ENCODE measurements around the gene ZFYVE26.
A peak's percentile ranks its signal among the peaks of the same experiment; 100 is the strongest.

Gene ZFYVE26

GRCh38 chr14:67816326-67817002, at the start of gene ZFYVE26:
TSS of gene ZFYVE26 (minus strand) at chr14:67816590. CDS start at chr14:67815963, 627 bp downstream.
- ATAC-seq (replicated peaks) (peak; percentile 88 to 91), DNase-seq (peak; percentile 90)
- H3K4me1 Mint-ChIP-seq, result peaks cover 27 to 44% of the 10 kb centered on the region in 2 donors
- H3K36me3 Mint-ChIP-seq, result peaks cover 8 to 11% of the 10 kb centered on the region in 2 donors
- H3K4me3 Mint-ChIP-seq, result peak within 1 kb of the TSS; percentile 84 to 95
- H3K27ac Mint-ChIP-seq, result peak within 1 kb of the TSS; percentile 98
- no peaks in the 10 kb centered on the region for H3K27me3 Mint-ChIP-seq
- no peaks in the 10 kb centered on the region for H3K9me3 Mint-ChIP-seq

- H3K27me3 Mint-ChIP-seq, result no peaks in the 10 kb centered on the region
- peaks cover 4 to 13% of the 10 kb centered on the region in 2 donors for H3K4me1 Mint-ChIP-seq
- no peaks in the 10 kb centered on the region for H3K9me3 Mint-ChIP-seq
- no peak overlapping the region for H3K4me3 Mint-ChIP-seq
- DNase-seq (no peak), ATAC-seq (replicated peaks) (no peak)
- no peak overlapping the region for H3K27ac Mint-ChIP-seq
- peaks cover 22 to 25% of the 10 kb centered on the region in 2 donors for H3K36me3 Mint-ChIP-seq
Measured at GRCh38 chr14:67863223-67863622, 46.8 kb upstream of the ZFYVE26 start.

DNA sequence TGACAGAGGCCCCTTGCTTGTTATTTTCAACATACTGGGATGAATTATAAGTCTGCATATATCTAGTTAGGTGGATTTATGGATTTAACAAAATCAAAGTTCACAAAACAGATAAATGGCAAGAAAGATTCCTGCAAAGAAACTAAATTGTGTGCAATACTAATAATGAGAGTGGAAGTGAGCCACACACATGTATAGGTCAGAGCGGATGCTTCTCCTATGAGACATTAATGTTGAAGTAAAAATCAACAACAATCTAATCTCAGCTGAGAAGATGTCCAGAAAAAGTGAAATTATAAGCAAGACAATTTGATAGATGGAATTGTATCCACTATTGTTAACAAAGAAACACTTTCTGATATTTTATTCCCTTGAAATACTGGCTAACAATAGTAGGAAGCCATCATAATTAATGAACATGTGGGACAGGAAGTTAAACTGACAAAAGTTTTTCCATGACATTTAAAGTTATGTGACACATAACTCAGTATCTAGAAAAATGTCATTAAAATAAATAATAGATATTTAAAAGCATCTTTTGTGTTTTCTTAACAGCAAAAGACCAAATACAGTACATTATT, 42.9 kb upstream of the ZFYVE26 start:
- H3K4me3 Mint-ChIP-seq, result no peak overlapping the region
- DNase-seq, result no peak
- no peaks in the 10 kb centered on the region for H3K9me3 Mint-ChIP-seq
- no peaks in the 10 kb centered on the region for H3K27me3 Mint-ChIP-seq
- H3K27ac Mint-ChIP-seq, result no peak overlapping the region
- ATAC-seq (replicated peaks), result peak in 1 of 2 donors; percentile 51
- peaks cover 7 to 8% of the 10 kb centered on the region in 2 donors for H3K36me3 Mint-ChIP-seq
- peaks cover 4 to 15% of the 10 kb centered on the region in 2 donors for H3K4me1 Mint-ChIP-seq

DNA sequence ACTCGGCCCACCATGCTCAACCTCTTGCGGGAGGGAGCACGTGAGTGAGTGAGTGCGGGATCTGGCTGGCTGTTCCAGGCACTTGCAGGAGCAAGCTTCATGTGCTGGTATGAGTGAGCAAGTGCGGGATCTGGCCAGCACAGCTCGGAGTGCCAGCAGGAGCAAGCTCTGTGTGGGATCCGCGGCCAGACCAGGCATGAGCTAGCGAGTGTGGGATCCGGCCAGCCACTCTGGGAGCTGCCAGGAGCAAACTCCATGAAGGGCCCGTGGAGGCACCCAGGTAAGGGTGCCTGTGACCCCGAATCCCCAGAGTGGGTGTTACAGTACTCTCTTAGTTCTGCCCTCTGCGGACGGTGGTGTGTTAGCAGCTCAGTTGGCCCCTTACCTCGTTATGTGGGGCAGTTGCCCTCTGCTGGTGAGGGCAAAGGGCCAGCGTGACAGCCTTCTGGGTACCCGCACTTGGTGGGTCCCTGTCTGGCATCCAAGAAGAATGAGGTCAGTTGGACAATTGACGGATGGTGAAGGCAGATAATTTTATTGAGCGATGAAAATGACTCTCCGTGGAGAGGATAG, 41.5 kb upstream of the ZFYVE26 start:
- Mint-ChIP-seq H3K36me3 (peaks cover 7 to 8% of the 10 kb centered on the region in 2 donors), H3K4me3 (no peak overlapping the region), H3K27me3 (no peaks in the 10 kb centered on the region), H3K4me1 (peaks cover 15 to 28% of the 10 kb centered on the region in 2 donors), H3K27ac (no peak overlapping the region), H3K9me3 (no peaks in the 10 kb centered on the region)
- ATAC-seq (replicated peaks), result no peak
- DNase-seq, result no peak

DNA sequence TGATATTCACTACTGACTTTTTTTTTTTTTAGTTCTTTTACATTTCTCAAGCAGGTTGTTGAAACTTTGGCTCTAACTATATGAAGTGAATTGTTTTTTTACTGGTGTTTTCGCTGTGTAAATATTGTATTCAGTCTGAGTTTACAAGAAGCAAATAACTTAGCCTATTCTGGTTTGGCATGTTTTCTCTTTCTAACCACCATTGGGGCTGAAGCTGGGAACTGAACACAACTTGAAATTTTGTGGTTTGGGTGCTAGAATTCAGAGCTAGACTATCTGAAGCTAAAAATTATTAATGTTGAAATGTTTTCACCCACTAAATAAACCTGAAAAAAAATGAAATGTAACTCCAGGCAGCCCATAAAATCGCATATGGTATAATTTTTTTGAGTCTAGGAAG, 40.4 kb upstream of the ZFYVE26 start:
- Mint-ChIP-seq H3K36me3 (peaks cover 7 to 8% of the 10 kb centered on the region in 2 donors), H3K4me3 (no peak overlapping the region), H3K9me3 (no peaks in the 10 kb centered on the region), H3K4me1 (peaks cover 21 to 39% of the 10 kb centered on the region in 2 donors), H3K27ac (no peak overlapping the region), H3K27me3 (no peaks in the 10 kb centered on the region)
- no peak for ATAC-seq (replicated peaks)
- no peak for DNase-seq

DNA sequence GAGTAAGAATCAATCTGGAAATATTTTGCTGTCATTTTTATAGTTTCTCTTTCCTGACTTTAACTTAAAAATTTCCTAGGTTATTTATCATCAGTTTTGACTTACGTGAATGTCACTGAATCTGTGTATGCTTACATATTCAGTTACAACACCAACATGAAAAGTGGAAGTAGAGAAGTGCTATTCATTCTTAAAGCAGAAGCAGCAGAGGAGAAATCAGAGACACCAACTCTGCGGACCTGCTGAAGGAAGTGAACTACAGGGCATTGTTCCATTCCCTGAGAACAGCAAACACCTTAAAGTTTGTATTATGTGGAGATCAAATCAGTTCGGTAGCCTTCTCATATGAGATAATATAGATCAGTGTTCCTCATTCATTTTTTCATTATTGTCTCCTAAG, 37.3 kb upstream of the ZFYVE26 start:
- H3K27me3 Mint-ChIP-seq, result no peaks in the 10 kb centered on the region
- ATAC-seq (replicated peaks), result peak; percentile 79 to 81
- peaks cover 28 to 52% of the 10 kb centered on the region in 2 donors for H3K4me1 Mint-ChIP-seq
- no peak for DNase-seq
- H3K9me3 Mint-ChIP-seq, result peaks cover 0 to 4% of the 10 kb centered on the region in 2 donors
- peak overlapping the region; percentile 56 for H3K27ac Mint-ChIP-seq
- peaks cover 6 to 24% of the 10 kb centered on the region in 2 donors for H3K36me3 Mint-ChIP-seq
- H3K4me3 Mint-ChIP-seq, result peak overlapping the region; percentile 53 to 68

- H3K4me1 Mint-ChIP-seq, result peaks cover 28 to 45% of the 10 kb centered on the region in 2 donors
- peak overlapping the region; percentile 59 for H3K27ac Mint-ChIP-seq
- peaks cover 7 to 25% of the 10 kb centered on the region in 2 donors for H3K36me3 Mint-ChIP-seq
- H3K9me3 Mint-ChIP-seq, result peaks cover 0 to 8% of the 10 kb centered on the region in 2 donors
- H3K4me3 Mint-ChIP-seq, result peak overlapping the region; percentile 53 to 68
- ATAC-seq (replicated peaks) (peak; percentile 90 to 94), DNase-seq (no peak)
- no peaks in the 10 kb centered on the region for H3K27me3 Mint-ChIP-seq
Measured at GRCh38 chr14:67852926-67853604, 36.7 kb upstream of the ZFYVE26 start.

GRCh38 chr14:67851785-67852410, 35.5 kb upstream of the ZFYVE26 start:
- Mint-ChIP-seq H3K9me3 (peaks cover 0 to 14% of the 10 kb centered on the region in 2 donors), H3K27ac (peak overlapping the region; percentile 25)

GRCh38 chr14:67850066-67850830, 33.9 kb upstream of the ZFYVE26 start:
- Mint-ChIP-seq H3K27me3 (no peaks in the 10 kb centered on the region), H3K27ac (no peak overlapping the region), H3K36me3 (peaks cover 22 to 46% of the 10 kb centered on the region in 2 donors), H3K4me3 (no peak overlapping the region), H3K4me1 (peaks cover 28 to 45% of the 10 kb centered on the region in 2 donors), H3K9me3 (peaks cover 0 to 17% of the 10 kb centered on the region in 2 donors)
- DNase-seq (no peak), ATAC-seq (replicated peaks) (no peak)

More at GRCh38 chr14:67851785-67852410, 35.5 kb upstream of the ZFYVE26 start:
- Mint-ChIP-seq H3K36me3 (peaks cover 15 to 35% of the 10 kb centered on the region in 2 donors), H3K4me3 (no peak overlapping the region), H3K27me3 (no peaks in the 10 kb centered on the region), H3K4me1 (peaks cover 28 to 45% of the 10 kb centered on the region in 2 donors)
- ATAC-seq (replicated peaks) (no peak), DNase-seq (no peak)

- Mint-ChIP-seq H3K4me3 (no peak overlapping the region), H3K36me3 (peaks cover 33 to 72% of the 10 kb centered on the region in 2 donors), H3K27me3 (no peaks in the 10 kb centered on the region), H3K27ac (no peak overlapping the region), H3K4me1 (peaks cover 7 to 36% of the 10 kb centered on the region in 2 donors), H3K9me3 (peaks cover 0 to 17% of the 10 kb centered on the region in 2 donors)
- DNase-seq (no peak), ATAC-seq (replicated peaks) (no peak)
Measured at GRCh38 chr14:67846029-67846610, 29.7 kb upstream of the ZFYVE26 start.

DNA sequence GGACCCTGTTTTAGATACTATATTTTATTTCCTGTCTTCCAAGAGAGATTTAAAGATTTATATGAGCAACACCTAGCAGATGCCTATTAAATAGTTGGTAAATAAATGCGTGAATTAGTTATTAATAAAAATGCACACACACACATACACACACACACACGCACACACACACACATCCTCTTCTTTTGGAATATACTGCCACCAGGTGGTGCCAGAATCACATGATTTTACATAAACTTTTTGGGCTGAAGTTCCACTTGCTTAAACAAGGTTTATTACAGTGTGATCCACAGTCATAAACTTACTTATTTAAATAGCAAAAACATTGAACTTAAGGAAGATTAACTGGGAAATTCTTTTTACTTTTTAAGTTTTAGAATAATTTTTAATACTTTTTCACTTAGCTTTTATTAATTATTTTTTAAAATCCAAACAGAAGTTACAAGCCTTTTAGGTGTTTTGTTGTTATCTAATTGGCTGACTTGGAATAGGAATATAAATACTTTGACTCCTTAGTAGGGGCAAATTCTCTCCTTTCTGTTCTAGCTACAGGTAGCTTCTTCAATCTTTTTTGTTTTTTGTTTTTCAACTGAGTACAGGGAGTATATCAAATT, 20.7 kb upstream of the ZFYVE26 start:
- DNase-seq (peak; percentile 47), ATAC-seq (replicated peaks) (peak; percentile 52 to 63)
- H3K36me3 Mint-ChIP-seq, result peaks cover 8 to 18% of the 10 kb centered on the region in 2 donors
- H3K4me3 Mint-ChIP-seq, result no peak overlapping the region
- no peaks in the 10 kb centered on the region for H3K27me3 Mint-ChIP-seq
- H3K27ac Mint-ChIP-seq, result no peak overlapping the region
- H3K9me3 Mint-ChIP-seq, result no peaks in the 10 kb centered on the region
- H3K4me1 Mint-ChIP-seq, result peaks cover 0 to 11% of the 10 kb centered on the region in 2 donors

DNA sequence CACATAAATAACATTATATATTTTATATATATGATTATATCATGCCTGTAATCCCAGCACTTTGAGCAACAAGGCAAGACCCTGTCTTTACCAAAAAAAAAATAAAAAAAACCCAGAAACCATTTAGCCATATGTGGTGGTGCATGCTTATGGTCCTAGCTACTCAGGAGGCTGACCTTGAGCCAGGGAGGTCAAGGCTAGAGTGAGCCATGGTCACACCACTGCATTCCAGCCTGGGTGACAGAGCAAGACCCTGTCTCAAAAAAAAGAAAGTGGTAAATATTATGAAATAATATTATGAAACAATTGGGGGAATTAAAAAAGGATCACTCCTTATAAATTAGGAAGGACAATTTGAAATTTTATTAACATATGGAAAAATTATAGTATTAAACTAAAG, 19.2 kb upstream of the ZFYVE26 start:
- DNase-seq (no peak), ATAC-seq (replicated peaks) (no peak)
- Mint-ChIP-seq H3K36me3 (peaks cover 5 to 16% of the 10 kb centered on the region in 2 donors), H3K27ac (no peak overlapping the region), H3K4me1 (no peaks in the 10 kb centered on the region), H3K4me3 (no peak overlapping the region), H3K9me3 (no peaks in the 10 kb centered on the region), H3K27me3 (no peaks in the 10 kb centered on the region)

DNA sequence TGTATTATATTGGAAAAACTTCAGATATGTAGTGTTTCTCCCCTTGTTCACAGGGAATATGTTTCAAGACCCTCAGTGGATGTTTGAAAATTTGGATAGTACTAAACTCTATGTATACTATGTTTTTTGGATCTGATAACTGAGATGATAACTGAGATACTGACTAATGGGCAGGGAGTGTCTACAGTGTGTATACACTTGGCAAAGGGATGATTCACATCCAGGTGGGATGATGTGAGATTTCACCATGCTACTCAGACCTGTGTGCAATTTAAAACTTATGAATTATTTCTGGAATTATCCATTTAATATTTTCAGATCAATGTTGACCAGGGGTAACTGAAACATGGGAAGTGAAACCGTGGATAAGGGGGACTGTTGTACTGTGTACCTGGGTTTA, 17.0 kb upstream of the ZFYVE26 start:
- DNase-seq (no peak), ATAC-seq (replicated peaks) (no peak)
- Mint-ChIP-seq H3K27ac (no peak overlapping the region), H3K27me3 (no peaks in the 10 kb centered on the region), H3K4me3 (no peak overlapping the region), H3K9me3 (peaks cover 0 to 3% of the 10 kb centered on the region in 2 donors), H3K36me3 (peaks cover 20 to 29% of the 10 kb centered on the region in 2 donors), H3K4me1 (no peaks in the 10 kb centered on the region)

All from stimulated activated naive B cell treated with anti-CD40 and anti-IgM and Interleukin-4, amounts not matched to agents 10 μg/mL and 1 μg/mL and 100 μg/mL, for 72 hours (primary cell).